Astrocyte (in vitro differentiated cells and primary cell): Measurements from ENCODE around the gene SNRPD1.

Experiments
- CTCF ChIP-seq: IDR thresholded peaks from 2 replicates; pipeline ENCODE4 v1.5.1; 2011; ENCODE audit warnings: low read depth, mild to moderate bottlenecking, inconsistent platforms, low read length, moderate library complexity; ENCODE audit not compliant: insufficient read depth
- EZH2 ChIP-seq: IDR thresholded peaks from 2 replicates; pipeline ENCODE4 v1.6.1; 2012; ENCODE audit warnings: mild to moderate bottlenecking, low read length, inconsistent platforms; ENCODE audit not compliant: insufficient read depth

DNA sequence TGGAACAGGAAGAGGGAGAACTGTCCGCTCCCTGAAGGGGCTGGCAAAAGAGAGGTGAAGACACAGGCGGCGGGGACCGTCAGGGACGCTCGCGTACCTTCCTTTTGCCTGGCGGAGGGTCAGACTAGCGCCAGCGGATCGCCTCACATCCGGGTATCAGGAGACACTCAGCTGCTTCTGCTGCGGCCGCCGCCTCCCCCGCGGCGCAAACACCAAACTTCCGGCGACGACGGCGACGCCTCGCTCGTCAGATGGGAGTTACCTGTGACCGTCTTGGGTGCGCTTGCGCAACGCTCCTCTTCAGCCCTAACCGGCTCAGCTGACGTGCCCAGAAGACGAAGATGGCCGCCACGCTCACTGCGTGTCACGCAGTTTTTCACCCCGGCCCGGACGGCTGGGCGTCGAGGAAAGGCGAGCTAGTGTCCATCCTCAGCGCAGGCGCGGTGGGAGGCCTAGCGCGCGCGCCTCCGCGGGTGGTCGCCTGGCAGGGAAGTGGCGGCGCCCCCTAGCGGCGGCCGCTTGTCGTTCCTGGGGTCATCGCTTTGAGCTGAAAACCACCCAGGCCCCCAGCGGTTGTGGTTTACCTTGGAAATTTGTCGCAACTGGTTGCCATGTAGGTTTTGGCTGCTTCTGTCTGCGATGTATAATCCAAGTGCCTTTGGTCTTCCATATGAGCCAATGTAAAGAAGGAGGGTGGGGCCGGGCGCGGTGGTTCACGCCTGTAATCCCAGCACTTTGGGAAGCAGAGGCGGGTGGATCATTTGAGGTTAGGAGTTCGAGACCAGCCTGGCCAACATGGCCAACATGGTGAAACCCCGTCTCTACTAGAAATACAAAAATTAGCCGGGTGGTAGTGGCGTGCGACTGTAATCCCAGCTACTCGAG lies 11.3 kb upstream of the SNRPD1 start, which contains the start of gene ESCO1:
- TF ChIP-seq CTCF (peak; percentile 79), EZH2 (no peak)
